Keratinocyte (primary cell): ENCODE data around the gene ALK. TPM values are rescaled to one million over a fixed set of nuclear protein-coding genes. Genes with fewer than 3 reads are reported as not detected.

Source experiments
- DNase-seq: peaks from one replicate; pipeline ENCODE4 v3.0.0-alpha.2; 2011; ENCODE audit warnings: low read depth, missing footprints, low spot score
- FAIRE-seq: peaks from 2 replicates; lab custom pipeline; 2011; peaks lifted over from hg19 to GRCh38; lab: Jason Lieb, UNC
- H2AFZ ChIP-seq: 2 replicates; pipeline ENCODE4 v1.6.0; 2012; ENCODE audit warnings: low read length, control low read depth, inconsistent platforms; ENCODE audit not compliant: control insufficient read depth
- H3K27ac ChIP-seq: 2 replicates; pipeline ENCODE4 v1.5.1; 2011; ENCODE audit warnings: low read length; ENCODE audit not compliant: control insufficient read depth, insufficient read depth
- H3K27me3 ChIP-seq: 3 replicates; pipeline ENCODE4 v1.6.0; 2011; ENCODE audit warnings: low read length; ENCODE audit not compliant: control insufficient read depth, insufficient read depth; ENCODE audit errors: extremely low read depth
- H3K36me3 ChIP-seq, 2 experiments: 2 replicates in 1 of 2; 3 replicates in 1 of 2; pipeline ENCODE4 v1.5.1; 2011; ENCODE audit warnings: low read length in 2 of 2, mild to moderate bottlenecking in 1 of 2; ENCODE audit not compliant: control insufficient read depth in 2 of 2, insufficient read depth in 2 of 2; ENCODE audit errors: extremely low read depth in 1 of 2
- H3K4me1 ChIP-seq: 3 replicates; pipeline ENCODE4 v1.5.1; 2011; ENCODE audit warnings: low read length; ENCODE audit not compliant: control insufficient read depth, insufficient read depth; ENCODE audit errors: extremely low read depth
- H3K4me2 ChIP-seq: 3 replicates; pipeline ENCODE4 v1.6.0; 2011; ENCODE audit warnings: low read depth, low read length; ENCODE audit not compliant: control insufficient read depth, insufficient read depth; ENCODE audit errors: extremely low read depth
- H3K4me3 ChIP-seq, 3 experiments: fragments of 200-600 bp in 1 of 3; sonication (generic) in 1 of 3; 2 replicates in 2 of 3; 3 replicates in 1 of 3; pipeline ENCODE4 v1.5.1; 2011 to 2016; ENCODE audit warnings: low read length in 3 of 3, mild to moderate bottlenecking in 3 of 3, control low read depth in 2 of 3, inconsistent platforms in 1 of 3, low read depth in 1 of 3, mixed read lengths in 1 of 3, mixed run types in 1 of 3, moderate library complexity in 1 of 3; ENCODE audit not compliant: control insufficient read depth in 2 of 3, insufficient read depth in 2 of 3; ENCODE audit errors: extremely low read depth in 1 of 3
- H3K79me2 ChIP-seq: 2 replicates; pipeline ENCODE4 v1.6.0; 2012; ENCODE audit warnings: low read length; ENCODE audit not compliant: control insufficient read depth, insufficient read depth
- H3K9ac ChIP-seq: 3 replicates; pipeline ENCODE4 v1.6.0; 2011; ENCODE audit warnings: low read length; ENCODE audit not compliant: control insufficient read depth, insufficient read depth; ENCODE audit errors: extremely low read depth
- H3K9me1 ChIP-seq: 3 replicates; pipeline ENCODE4 v1.6.0; 2011; ENCODE audit warnings: low read length; ENCODE audit not compliant: control insufficient read depth, insufficient read depth; ENCODE audit errors: extremely low read depth
- H3K9me3 ChIP-seq: 2 replicates; pipeline ENCODE4 v1.5.1; 2012; ENCODE audit warnings: low read depth, low read length; ENCODE audit not compliant: control insufficient read depth
- H4K20me1 ChIP-seq: 3 replicates; pipeline ENCODE4 v1.6.0; 2011; ENCODE audit warnings: low read length; ENCODE audit not compliant: control insufficient read depth, insufficient read depth; ENCODE audit errors: extremely low read depth
- EZH2 ChIP-seq: IDR thresholded peaks from one replicate; pipeline ENCODE4 v1.6.1; 2012; ENCODE audit warnings: inconsistent platforms, mild to moderate bottlenecking, low read length, moderate library complexity
- dilution Hi-C: fragments of 300-500 bp; cut with MboI; formaldehyde crosslinking; loops from one replicate; pipeline ENCODE4 v1.7.0; 2020; ENCODE audit warnings: low sequenced_read_pairs; ENCODE audit not compliant: extremely low pct_ligation_motif_present
- polyA plus RNA-seq, 5 experiments: library from polyadenylated mRNA; depleted of rRNA in 3 of 5; stranded (reverse) in 3 of 5; stranded (forward) in 1 of 5; unstranded in 1 of 5; fragments of >200 nt; gene quantifications; 1 replicate in 1 of 5; 2 replicates in 3 of 5; 3 replicates in 1 of 5; pipeline versions ENCODE4 v1.2.1 to v1.2.3, GENCODE V29; 2011 to 2012; ENCODE audit warnings: missing spikeins in 2 of 5, low read depth in 1 of 5, low replicate concordance in 1 of 5
- TF ChIP-seq, protein P1 (sequence below), 3 experiments: IDR thresholded peaks in 1 of 3; conservative IDR thresholded peaks in 1 of 3; optimal IDR thresholded peaks in 1 of 3; 2 replicates in 2 of 3; 3 replicates in 1 of 3; pipeline versions ENCODE3 to v1.5.1; 2011; ENCODE audit warnings: low read length in 3 of 3, mild to moderate bottlenecking in 3 of 3, moderate library complexity in 2 of 3, control low read depth in 1 of 3, inconsistent platforms in 1 of 3; ENCODE audit not compliant: insufficient read depth in 2 of 3; ENCODE audit errors: extremely low read depth in 1 of 3

ALK gene
- polyA plus RNA-seq, 1 donor (not counting 4 experiments of a cell fraction or from before 2014, with no cell fraction given): not detected

DNA sequence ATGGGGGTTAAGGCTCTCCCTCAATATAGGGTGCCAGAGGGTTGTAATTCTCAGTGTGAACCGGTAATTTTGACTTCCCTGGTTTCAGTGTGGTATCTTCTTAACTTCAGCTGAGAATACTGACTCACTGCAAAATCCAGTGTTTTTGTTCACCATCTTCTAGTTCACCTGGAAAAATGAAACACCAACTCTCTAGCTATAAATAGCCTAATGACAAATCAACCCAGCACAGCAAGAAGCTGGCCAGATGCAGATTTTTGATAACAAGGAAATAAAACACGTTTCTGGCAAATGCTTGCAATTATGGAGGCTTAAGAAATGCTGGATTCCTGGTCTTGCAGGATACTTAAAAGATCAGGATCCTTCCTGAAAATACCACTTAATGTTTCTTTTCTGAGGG lies 613.9 kb downstream of the ALK start:
- no peaks in the 10 kb centered on the region for H3K79me2 ChIP-seq
- H3K36me3 ChIP-seq: no peaks in the 10 kb centered on the region
- H3K9ac ChIP-seq: no peak overlapping the region
- H3K9me1 ChIP-seq: no peaks in the 10 kb centered on the region
- H2AFZ ChIP-seq: no peak overlapping the region
- H3K27ac ChIP-seq: no peak overlapping the region
- H3K4me1 ChIP-seq: no peaks in the 10 kb centered on the region
- no peak for DNase-seq
- no peak for TF ChIP-seq EZH2
- TF ChIP-seq, protein P1, sequence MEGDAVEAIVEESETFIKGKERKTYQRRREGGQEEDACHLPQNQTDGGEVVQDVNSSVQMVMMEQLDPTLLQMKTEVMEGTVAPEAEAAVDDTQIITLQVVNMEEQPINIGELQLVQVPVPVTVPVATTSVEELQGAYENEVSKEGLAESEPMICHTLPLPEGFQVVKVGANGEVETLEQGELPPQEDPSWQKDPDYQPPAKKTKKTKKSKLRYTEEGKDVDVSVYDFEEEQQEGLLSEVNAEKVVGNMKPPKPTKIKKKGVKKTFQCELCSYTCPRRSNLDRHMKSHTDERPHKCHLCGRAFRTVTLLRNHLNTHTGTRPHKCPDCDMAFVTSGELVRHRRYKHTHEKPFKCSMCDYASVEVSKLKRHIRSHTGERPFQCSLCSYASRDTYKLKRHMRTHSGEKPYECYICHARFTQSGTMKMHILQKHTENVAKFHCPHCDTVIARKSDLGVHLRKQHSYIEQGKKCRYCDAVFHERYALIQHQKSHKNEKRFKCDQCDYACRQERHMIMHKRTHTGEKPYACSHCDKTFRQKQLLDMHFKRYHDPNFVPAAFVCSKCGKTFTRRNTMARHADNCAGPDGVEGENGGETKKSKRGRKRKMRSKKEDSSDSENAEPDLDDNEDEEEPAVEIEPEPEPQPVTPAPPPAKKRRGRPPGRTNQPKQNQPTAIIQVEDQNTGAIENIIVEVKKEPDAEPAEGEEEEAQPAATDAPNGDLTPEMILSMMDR (optimal IDR thresholded peaks at IDR 0.05 in 1 of 3, IDR thresholded peaks at IDR 0.05 in 1 of 3, conservative IDR thresholded peaks at IDR 0.05 in 1 of 3; ENCODE audit: extremely low read depth in 1 of 3, insufficient read depth in 2 of 3, low read length in 3 of 3): no peak
- FAIRE-seq: peak; percentile 32
- no peak overlapping the region for H3K4me3 ChIP-seq
- H3K4me2 ChIP-seq: no peak overlapping the region
- H3K27me3 ChIP-seq: no peaks in the 10 kb centered on the region
- H3K9me3 ChIP-seq: no peaks in the 10 kb centered on the region
- no peaks in the 10 kb centered on the region for H4K20me1 ChIP-seq
- dilution Hi-C loops: no loop called here

DNA sequence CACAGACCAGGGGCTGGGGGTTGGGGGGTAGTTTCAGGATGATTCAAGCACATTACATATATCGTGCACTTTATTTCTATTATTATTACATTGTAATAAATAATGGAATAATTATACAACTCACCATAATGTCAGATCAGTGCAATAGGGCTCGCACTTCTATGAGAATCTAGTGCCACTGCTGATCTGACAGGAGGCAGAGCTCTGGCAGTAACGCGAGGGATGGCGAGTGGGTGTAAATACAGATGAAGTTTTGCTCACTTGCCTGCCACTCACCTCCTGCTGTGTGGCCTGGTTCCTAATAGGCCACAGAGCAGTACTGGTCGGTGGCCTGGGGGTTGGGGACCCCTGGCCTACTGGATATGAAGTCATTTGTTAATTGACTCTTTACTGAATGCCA lies 615.6 kb downstream of the ALK start:
- no peak overlapping the region for H2AFZ ChIP-seq
- no peaks in the 10 kb centered on the region for H3K27me3 ChIP-seq
- H3K27ac ChIP-seq: no peak overlapping the region
- no peak for FAIRE-seq
- TF ChIP-seq, protein P1 (optimal IDR thresholded peaks at IDR 0.05 in 1 of 3, IDR thresholded peaks at IDR 0.05 in 1 of 3, conservative IDR thresholded peaks at IDR 0.05 in 1 of 3; ENCODE audit: extremely low read depth in 1 of 3, insufficient read depth in 2 of 3, low read length in 3 of 3): no peak
- no peak for TF ChIP-seq EZH2
- no peaks in the 10 kb centered on the region for H3K79me2 ChIP-seq
- H3K4me1 ChIP-seq: no peaks in the 10 kb centered on the region
- H3K4me3 ChIP-seq: no peak overlapping the region
- no peak overlapping the region for H3K4me2 ChIP-seq
- H4K20me1 ChIP-seq: no peaks in the 10 kb centered on the region
- no peak for DNase-seq
- H3K9me1 ChIP-seq: no peaks in the 10 kb centered on the region
- H3K9me3 ChIP-seq: no peaks in the 10 kb centered on the region
- no peak overlapping the region for H3K9ac ChIP-seq
- dilution Hi-C loops: no loop called here
- H3K36me3 ChIP-seq: no peaks in the 10 kb centered on the region
